Activated CD4-positive, alpha-beta T cell treated with anti-CD3 and anti-CD28 coated beads for 4 hours (primary cell): Measurements from ENCODE around the gene CDKN1B.
A peak's percentile ranks its signal among the peaks of the same experiment; 100 is the strongest.

Source experiments
- DNase-seq, 2 donors: peaks; one replicate each; pipeline ENCODE4 v3.0.0-alpha.2; 2020

CDKN1B gene

GRCh38 chr12:12716793-12717585 is at the start of gene CDKN1B:
Gene CDKN1B (plus strand): TSS chr12:12717368. CDS start chr12:12717840, 472 bp downstream.
- peak; percentile 77 to 78 for DNase-seq

GRCh38 chr12:12668005-12668404 is 49.2 kb upstream of the CDKN1B start:
- no peak for DNase-seq

DNA sequence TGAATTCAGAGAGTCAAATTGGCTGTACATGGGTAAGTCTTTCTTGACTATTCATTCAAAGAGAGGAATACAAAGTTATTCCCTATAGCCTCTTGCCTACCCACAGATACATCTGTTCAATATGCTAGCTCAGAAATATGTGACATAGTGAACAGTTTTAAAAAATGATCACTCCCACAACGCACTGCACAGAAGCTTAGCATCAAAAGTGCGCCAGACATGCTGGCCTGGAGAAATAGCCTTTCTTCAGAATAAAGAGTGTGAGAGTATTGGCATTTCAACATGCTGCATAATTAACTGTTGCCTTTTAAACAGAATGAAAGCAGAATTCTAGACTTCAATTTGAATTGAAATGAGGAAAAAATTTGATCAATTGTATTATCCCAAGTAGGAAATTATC is 48.1 kb upstream of the CDKN1B start:
- DNase-seq = no peak

DNA sequence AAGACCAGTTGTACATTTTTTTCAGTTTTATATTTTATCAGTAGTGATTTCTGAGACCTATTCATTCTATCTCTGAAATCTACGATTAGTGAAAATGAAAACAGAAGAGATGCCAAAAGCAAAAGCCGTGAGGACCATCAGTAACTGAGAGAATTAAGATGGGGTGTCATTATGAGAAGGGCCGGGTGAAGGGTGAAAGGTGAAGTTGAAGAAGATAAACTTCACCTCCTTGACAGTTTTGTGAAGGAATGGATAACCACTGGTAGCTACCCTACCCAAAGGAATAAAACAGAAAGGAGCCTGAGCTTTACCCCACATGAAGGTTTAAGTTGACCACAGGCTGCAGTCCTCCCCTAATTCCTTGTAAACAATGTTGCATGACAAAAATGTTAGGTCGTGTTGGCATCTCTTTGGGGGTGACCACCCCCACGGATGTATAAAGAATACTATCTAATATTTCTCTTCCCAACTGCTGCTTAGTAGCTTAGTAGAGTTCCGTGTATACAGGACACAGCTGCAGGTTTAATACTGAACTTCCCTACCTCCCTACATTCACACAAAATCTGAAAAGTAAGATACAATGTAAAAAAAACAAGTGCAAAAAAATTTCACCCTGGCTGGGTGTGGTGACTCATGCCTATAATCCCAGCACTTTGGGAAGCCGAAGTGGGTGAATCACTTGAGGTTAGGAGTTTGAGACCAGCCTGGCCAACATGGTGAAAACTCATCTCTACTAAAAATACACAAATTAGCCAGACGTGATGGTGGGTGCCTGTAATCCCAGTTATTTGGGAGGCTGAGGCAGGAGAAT is 45.1 kb upstream of the CDKN1B start:
- DNase-seq = no peak

DNA sequence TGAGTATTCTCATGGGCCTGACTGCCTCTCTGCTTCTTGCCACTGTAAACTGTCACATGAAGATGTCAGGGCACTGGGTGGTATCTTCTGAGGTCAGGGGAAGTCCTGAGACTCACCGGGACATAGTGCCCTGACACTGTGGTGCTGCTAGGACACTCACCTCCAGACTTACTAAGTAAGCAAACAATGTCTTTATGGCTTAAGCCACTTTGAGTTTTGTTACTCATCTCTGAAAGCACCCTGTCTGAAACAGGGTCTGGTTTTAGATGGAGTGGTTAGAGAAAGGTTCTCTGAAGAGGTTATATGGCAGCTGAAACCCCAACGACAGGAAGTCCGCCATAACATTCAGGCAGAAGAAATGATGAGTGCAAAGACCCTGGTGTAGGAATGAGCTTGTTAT is 43.9 kb upstream of the CDKN1B start:
- no peak for DNase-seq

DNA sequence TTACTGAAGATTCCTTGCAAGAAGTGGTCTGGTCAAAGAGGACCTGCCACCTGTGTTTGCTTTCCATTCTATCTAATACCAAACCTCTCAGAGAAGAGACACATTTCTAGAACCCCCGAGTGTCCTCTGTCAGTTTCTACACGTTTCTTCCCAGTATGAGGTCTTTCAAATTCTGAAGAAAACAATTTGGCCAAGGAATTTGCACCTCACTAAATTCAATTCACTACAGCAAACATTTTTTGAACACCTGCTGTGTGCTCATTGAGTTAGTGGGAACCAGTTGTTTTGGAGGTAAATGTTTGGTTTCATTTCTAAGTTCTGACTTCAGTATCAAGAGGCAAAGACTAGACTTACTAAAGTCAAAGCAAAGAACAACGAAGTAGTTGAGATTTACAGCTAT is 40.6 kb upstream of the CDKN1B start:
- DNase-seq = no peak

- DNase-seq = no peak
These were observed 36.0 kb upstream of the CDKN1B start for GRCh38 chr12:12681061-12681765.

GRCh38 chr12:12682284-12682683 is 34.9 kb upstream of the CDKN1B start:
- no peak for DNase-seq

GRCh38 chr12:12683136-12683697 is 34.0 kb upstream of the CDKN1B start:
- DNase-seq = no peak

GRCh38 chr12:12683725-12684124 is 33.4 kb upstream of the CDKN1B start:
- DNase-seq = no peak

DNA sequence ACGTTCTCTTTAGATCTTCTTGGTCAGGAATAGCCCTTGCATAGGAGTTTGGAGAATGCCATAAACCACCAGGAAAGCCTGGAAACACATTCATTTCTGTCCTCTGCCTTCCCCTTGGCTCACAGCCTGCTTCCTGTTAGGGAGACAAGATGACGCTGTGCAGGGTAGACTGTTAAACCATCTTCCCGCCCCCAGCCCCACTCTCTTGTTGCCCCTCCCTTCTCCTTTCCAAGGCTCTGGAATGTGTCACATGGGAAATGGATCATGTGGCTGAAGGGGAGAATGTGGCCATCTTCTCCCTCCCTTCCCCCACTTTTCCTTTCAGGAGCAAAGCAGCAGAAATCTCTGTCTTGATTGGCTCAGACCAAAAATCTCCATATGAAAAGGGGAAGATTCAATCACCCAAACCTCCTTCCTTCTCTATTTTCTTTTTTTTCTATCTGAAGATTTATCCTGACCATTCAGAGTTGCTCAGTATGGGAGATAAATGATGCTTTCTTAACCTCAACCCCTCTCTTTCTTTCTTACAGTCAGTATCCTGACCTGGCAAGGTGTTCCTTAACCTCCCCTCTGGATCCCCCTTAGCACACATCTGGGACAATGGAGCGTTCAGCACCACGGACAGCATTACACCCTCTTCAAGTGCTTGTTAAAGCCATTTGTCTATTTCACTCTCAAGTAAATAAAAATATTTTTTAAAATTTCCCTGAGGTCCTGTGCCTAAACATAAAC is 32.6 kb upstream of the CDKN1B start:
- no peak for DNase-seq

GRCh38 chr12:12685305-12685704 is 31.9 kb upstream of the CDKN1B start:
- DNase-seq = no peak

GRCh38 chr12:12686472-12686871 is 30.7 kb upstream of the CDKN1B start:
- no peak for DNase-seq

DNA sequence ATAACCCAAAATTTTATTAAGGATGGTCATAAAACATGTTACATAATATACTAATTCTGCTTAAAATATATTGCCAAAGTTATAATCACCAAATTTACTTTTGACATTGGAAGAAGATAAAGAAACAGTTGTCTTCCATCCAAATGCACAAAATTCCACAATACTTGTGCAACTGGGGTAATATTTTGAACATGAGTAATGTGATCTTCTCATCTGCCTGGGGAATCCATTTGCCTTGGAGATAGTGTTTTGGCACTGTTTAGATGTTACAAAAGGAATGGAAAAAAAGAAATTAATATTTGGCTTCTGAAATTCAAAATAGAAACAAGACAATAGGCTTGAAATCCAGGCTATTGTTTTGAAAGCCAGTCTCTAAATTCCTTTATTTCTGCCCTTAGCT is 30.2 kb upstream of the CDKN1B start:
- DNase-seq = no peak

DNA sequence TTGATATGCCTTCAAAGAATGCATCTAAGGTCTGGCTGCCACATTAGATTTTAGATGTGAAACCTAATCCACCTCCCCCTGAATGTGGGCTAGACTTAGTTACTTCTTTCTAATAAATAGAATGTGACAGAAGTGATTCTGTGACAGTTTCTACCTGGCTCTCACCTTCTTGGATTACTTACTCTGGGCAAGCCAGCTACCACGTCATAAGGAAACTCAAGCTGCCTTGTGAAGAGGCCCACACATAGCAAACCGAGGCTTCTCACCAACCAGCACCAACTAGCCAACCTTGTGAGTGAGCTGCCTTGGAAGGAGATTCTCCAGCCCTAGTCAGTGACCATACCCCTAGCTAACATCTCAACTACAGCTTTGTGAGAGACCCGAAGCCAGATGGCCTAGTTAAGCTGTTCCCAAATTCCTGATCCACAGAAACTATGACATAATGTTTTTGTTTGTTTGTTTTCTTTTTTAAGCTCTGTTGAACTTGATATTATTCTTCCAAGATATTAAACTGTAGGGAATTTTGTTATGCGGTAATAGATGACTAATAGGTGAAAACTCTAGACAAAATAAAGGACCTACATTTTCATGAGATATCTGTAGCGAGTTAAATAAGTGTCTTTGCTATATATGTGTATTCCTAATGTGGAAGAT is 27.4 kb upstream of the CDKN1B start:
- no peak for DNase-seq

- DNase-seq = no peak
These were observed 25.6 kb upstream of the CDKN1B start for GRCh38 chr12:12691549-12691948.

- DNase-seq = no peak
These were observed 24.0 kb upstream of the CDKN1B start for GRCh38 chr12:12693111-12693671.

GRCh38 chr12:12696562-12697383 is 20.4 kb upstream of the CDKN1B start:
- DNase-seq = peak; percentile 87 to 92

DNA sequence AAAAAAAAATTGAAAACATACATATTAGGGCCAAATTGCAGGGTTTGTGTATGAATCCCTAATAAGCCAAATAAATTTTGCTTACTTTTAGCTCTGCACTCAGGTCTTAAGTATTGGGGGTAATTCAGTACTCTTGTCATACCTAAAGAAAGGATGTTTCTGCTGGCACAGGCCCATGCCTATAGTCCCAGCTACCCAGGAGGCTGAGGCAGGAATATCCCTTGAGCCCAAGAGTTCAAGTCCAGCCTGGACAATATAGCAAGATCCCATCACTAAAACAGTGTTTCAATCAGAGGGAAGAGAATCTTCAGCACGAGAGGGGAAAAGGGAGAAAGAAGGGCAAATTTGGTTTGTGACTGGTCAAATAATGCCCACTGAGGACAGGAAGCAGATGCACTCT is 17.8 kb upstream of the CDKN1B start:
- DNase-seq = no peak

DNA sequence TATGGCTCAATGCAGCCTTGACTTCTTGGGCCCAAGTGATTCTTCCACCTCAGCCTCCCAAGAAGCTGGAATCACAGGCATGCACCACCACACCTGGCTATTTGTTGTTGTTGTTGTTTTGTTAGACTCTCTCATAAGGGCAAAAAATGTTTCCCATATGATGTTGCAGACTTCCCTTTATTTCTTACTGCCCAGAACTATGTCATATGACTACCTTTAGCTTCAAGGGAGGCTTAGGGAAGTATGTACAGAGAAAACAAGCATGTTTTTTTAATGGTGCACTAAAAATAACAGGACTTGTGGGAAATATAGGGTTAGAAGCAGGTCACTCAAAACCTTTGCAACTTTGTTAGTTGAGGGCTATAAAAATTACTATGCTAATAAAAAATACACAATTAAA is 16.9 kb upstream of the CDKN1B start:
- DNase-seq = no peak

- no peak for DNase-seq
These were observed 15.7 kb upstream of the CDKN1B start for GRCh38 chr12:12701457-12701856.
